ENCODE data around the gene IL15RA.

GRCh38 chr10:5999440-6000165, 22.3 kb upstream of the IL15RA start:
- TF ChIP-seq CTCF (IDR thresholded peaks at IDR 0.05) = no peak
- no peak for TF ChIP-seq REST (IDR thresholded peaks at IDR 0.05; ENCODE audit: insufficient read depth in 1 of 2, low read depth in 2 of 2, low read length in 1 of 2)
- no peak for TF ChIP-seq POLR2AphosphoS5 (IDR thresholded peaks at IDR 0.05; ENCODE audit: low read depth, low read length)
